WTC11 (cell line): ENCODE measurements around the gene PTGS1. TPM values are rescaled to one million over a fixed set of nuclear protein-coding genes. Genes with fewer than 3 reads are reported as not detected.

Experiments
- ATAC-seq: fragments of 200-7000 bp; cut with Tn5 transposase; 2 replicates; pipeline ENCODE4 v1.10.0; 2021; ENCODE audit warnings: mild to moderate bottlenecking, moderate library complexity
- CTCF ChIA-PET: fragments of 300-600 bp; sonication (Branson Sonifier 250); formaldehyde crosslinking; loops from one replicate; lab custom pipeline; 2021; ENCODE audit warnings: antibody characterized with exemption; lab: Charles Lee
- POLR2A ChIA-PET: fragments of 350-600 bp; sonication (Branson Sonifier 250); formaldehyde crosslinking; loops from one replicate; lab custom pipeline; 2021; ENCODE audit warnings: antibody characterized with exemption; lab: Charles Lee
- DNase-seq: peaks from one replicate; pipeline ENCODE4 v3.0.0; 2021; ENCODE audit warnings: low spot score
- H3K27ac Mint-ChIP-seq: 2 replicates; pipeline ENCODE4 v1.8.0; 2021; ENCODE audit warnings: mixed read lengths
- H3K27me3 Mint-ChIP-seq: 2 replicates; pipeline ENCODE4 v1.8.0; 2021; ENCODE audit warnings: low read depth, mild to moderate bottlenecking, moderate library complexity, mixed read lengths
- H3K36me3 Mint-ChIP-seq: 2 replicates; pipeline ENCODE4 v1.8.0; 2021; ENCODE audit warnings: mixed read lengths
- H3K4me1 Mint-ChIP-seq: 2 replicates; pipeline ENCODE4 v1.8.0; 2022; ENCODE audit warnings: mixed read lengths
- H3K4me3 Mint-ChIP-seq: 2 replicates; pipeline ENCODE4 v1.8.0; 2021; ENCODE audit warnings: mild to moderate bottlenecking, moderate library complexity, mixed read lengths
- H3K9me3 Mint-ChIP-seq: 2 replicates; pipeline ENCODE4 v1.8.0; 2021; ENCODE audit warnings: mixed read lengths
- CREB1 ChIP-seq: sonication (generic); formaldehyde crosslinking; IDR thresholded peaks from 2 replicates; pipeline ENCODE4 v1.8.0; 2023; ENCODE audit warnings: mild to moderate bottlenecking, missing genetic modification reagents
- CREM ChIP-seq: sonication (generic); formaldehyde crosslinking; IDR thresholded peaks from 2 replicates; pipeline ENCODE4 v1.8.1; 2022; ENCODE audit warnings: mild to moderate bottlenecking, missing genetic modification reagents, moderate library complexity
- FOXJ3 ChIP-seq: sonication (generic); formaldehyde crosslinking; IDR thresholded peaks from 2 replicates; pipeline ENCODE4 v1.9.0; 2021; ENCODE audit warnings: missing genetic modification reagents, mild to moderate bottlenecking, borderline replicate concordance
- FOXK1 ChIP-seq: sonication (generic); formaldehyde crosslinking; IDR thresholded peaks from 2 replicates; pipeline ENCODE4 v1.8.0; 2022; ENCODE audit warnings: mild to moderate bottlenecking, moderate library complexity, missing genetic modification reagents
- GTF2I ChIP-seq: fragments of 250-450 bp; sonication (Bioruptor Pico); conservative IDR thresholded peaks from 2 replicates; pipeline ENCODE4 v1.4.0; 2021; ENCODE audit warnings: mild to moderate bottlenecking
- HMGA2 ChIP-seq: fragments of 250-450 bp; sonication (Bioruptor Pico); IDR thresholded peaks from 2 replicates; pipeline ENCODE4 v1.4.0; 2021; ENCODE audit warnings: mild to moderate bottlenecking, moderate library complexity
- JUN ChIP-seq: sonication (generic); formaldehyde crosslinking; IDR thresholded peaks from 2 replicates; pipeline ENCODE4 v1.8.0; 2023; ENCODE audit warnings: mild to moderate bottlenecking, missing genetic modification reagents
- PRRX2 ChIP-seq: fragments of 250-450 bp; sonication (Bioruptor Pico); IDR thresholded peaks from 2 replicates; pipeline ENCODE4 v1.8.0; 2021; ENCODE audit warnings: mild to moderate bottlenecking
- SP1 ChIP-seq: sonication (generic); formaldehyde crosslinking; conservative IDR thresholded peaks from 2 replicates; pipeline ENCODE4 v1.8.1; 2022; ENCODE audit warnings: missing genetic modification reagents
- TCF7 ChIP-seq: sonication (generic); formaldehyde crosslinking; IDR thresholded peaks from 2 replicates; pipeline ENCODE4 v1.8.0; 2022; ENCODE audit warnings: mild to moderate bottlenecking, low read depth, missing genetic modification reagents, moderate library complexity
- TEAD1 ChIP-seq: sonication (generic); formaldehyde crosslinking; IDR thresholded peaks from 2 replicates; pipeline ENCODE4 v1.8.0; 2022; ENCODE audit warnings: mild to moderate bottlenecking, missing genetic modification reagents
- ZNF138 ChIP-seq: sonication (generic); formaldehyde crosslinking; conservative IDR thresholded peaks from 2 replicates; pipeline ENCODE4 v1.8.1; 2022; ENCODE audit warnings: mild to moderate bottlenecking, moderate library complexity, missing genetic modification reagents
- ZNF396 ChIP-seq: fragments of 250-450 bp; sonication (Bioruptor Pico); IDR thresholded peaks from 2 replicates; pipeline ENCODE4 v1.8.0; 2021; ENCODE audit warnings: mild to moderate bottlenecking, moderate library complexity, borderline replicate concordance
- total RNA-seq: library from RNA; stranded (reverse); gene quantifications from 3 replicates; pipeline ENCODE4 v1.2.3, GENCODE V29; 2021
- TF ChIP-seq, protein P1 (sequence below): fragments of 250-450 bp; sonication (Bioruptor Pico); IDR thresholded peaks from 2 replicates; pipeline ENCODE4 v1.9.0; 2021; ENCODE audit warnings: mild to moderate bottlenecking
- TF ChIP-seq, protein P2 (sequence below): sonication (generic); formaldehyde crosslinking; IDR thresholded peaks from 2 replicates; pipeline ENCODE4 v1.8.0; 2023; ENCODE audit warnings: missing genetic modification reagents, mild to moderate bottlenecking, borderline replicate concordance
- TF ChIP-seq, protein P3 (sequence below): sonication (generic); formaldehyde crosslinking; IDR thresholded peaks from 2 replicates; pipeline ENCODE4 v1.8.1; 2022; ENCODE audit warnings: low read depth, missing genetic modification reagents, borderline replicate concordance
- TF ChIP-seq, protein P4 (sequence below): sonication (generic); formaldehyde crosslinking; IDR thresholded peaks from 2 replicates; pipeline ENCODE4 v1.8.1; 2022; ENCODE audit warnings: low read depth, mild to moderate bottlenecking, moderate library complexity, missing genetic modification reagents, borderline replicate concordance

PTGS1 gene
- total RNA-seq, 1 experiment from 2014 or later: 1.0 TPM

DNA sequence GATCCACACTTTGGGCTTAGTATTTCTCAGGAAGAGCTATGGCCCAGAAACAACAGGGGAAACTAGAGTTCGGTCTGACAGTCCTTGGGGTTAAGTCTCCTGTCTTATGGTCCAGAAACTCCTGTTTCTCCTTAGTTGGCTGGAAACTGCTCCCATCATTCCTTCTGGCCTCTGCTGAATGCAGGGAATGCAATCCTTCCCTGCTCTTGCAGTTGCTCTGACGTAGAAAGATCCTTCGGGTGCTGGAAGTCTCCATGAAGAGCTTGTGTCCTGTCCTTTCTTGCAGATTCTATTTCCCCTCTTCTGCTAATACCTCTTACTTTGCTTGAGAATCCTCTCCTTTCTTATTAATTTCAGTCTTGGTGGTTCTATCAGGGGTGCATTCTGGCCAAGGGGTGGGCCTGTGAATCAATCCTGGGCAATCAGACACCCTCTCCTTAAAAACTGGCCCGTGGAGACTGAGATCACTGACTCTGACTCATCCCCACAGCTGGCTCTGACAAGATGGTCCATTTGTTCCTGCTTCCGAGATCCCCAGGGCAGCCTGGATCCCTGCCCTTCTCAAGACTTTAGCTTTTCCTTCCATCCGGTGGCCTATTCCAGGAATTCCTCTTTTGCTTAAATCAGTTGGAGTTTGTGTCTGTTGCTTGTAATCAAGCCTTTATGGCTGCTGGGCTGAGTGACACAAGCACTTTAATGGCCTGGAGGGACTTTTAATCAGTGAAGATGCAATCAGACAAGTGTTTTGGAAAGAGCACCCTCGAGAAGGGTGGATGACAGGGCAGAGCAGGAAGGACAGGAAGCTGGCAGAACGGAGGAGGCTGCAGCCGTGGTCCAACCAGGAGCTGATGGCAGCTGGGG is 23.7 kb downstream of the PTGS1 start:
- H3K27ac Mint-ChIP-seq: no peak overlapping the region
- CTCF ChIA-PET: interaction anchor here (1.4 to 3.2 kb wide), 2 partner anchors 38 to 296 kb away, joined by 4 to 11 read pairs; no protein-coding TSS in a partner anchor

DNA sequence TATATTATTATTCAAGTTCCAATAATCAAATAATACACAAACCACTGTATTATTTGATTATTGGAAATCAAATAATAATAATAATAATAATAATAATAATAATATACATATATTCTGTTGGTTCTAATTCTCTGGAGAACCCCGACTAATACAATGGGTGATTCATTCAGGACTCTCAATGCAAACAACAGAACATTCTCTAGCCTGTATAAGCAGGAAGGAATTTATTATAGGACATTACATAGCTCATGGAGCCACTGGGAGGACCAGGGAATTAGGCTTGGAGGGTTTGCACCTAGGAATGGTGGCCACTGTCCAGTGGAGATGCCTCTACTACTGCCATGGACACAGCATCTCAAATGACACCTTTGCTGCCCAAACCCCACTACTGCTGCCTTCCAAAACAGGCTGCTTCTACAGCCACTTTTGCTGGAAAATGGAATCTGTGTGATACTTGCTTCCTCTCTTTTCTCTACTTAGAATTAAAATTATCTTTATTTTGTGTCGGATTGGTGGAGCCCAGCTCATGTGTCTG is 25.9 kb downstream of the PTGS1 start:
- no peak for DNase-seq
- ATAC-seq: no peak
- no peaks in the 10 kb centered on the region for H3K36me3 Mint-ChIP-seq
- H3K4me1 Mint-ChIP-seq: no peaks in the 10 kb centered on the region
- POLR2A ChIA-PET: interaction anchor here (0.6 kb wide), 1 partner anchor 406 kb away, joined by 4 read pairs; no protein-coding TSS in a partner anchor
- peaks cover 11% of the 10 kb centered on the region; the same call in 1 of the 2 replicates for H3K27me3 Mint-ChIP-seq
- peaks cover 10% of the 10 kb centered on the region for H3K9me3 Mint-ChIP-seq
- CTCF ChIA-PET: no interaction called here
- H3K27ac Mint-ChIP-seq: no peak overlapping the region
- TF ChIP-seq HMGA2 (peak; percentile 73; the same call in 1 of the 2 replicates), FOXJ3 (no peak)
- TF ChIP-seq, protein P1, sequence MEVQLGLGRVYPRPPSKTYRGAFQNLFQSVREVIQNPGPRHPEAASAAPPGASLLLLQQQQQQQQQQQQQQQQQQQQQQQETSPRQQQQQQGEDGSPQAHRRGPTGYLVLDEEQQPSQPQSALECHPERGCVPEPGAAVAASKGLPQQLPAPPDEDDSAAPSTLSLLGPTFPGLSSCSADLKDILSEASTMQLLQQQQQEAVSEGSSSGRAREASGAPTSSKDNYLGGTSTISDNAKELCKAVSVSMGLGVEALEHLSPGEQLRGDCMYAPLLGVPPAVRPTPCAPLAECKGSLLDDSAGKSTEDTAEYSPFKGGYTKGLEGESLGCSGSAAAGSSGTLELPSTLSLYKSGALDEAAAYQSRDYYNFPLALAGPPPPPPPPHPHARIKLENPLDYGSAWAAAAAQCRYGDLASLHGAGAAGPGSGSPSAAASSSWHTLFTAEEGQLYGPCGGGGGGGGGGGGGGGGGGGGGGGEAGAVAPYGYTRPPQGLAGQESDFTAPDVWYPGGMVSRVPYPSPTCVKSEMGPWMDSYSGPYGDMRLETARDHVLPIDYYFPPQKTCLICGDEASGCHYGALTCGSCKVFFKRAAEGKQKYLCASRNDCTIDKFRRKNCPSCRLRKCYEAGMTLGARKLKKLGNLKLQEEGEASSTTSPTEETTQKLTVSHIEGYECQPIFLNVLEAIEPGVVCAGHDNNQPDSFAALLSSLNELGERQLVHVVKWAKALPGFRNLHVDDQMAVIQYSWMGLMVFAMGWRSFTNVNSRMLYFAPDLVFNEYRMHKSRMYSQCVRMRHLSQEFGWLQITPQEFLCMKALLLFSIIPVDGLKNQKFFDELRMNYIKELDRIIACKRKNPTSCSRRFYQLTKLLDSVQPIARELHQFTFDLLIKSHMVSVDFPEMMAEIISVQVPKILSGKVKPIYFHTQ (CRISPR knock-in tag): no peak
- TF ChIP-seq, all 79 proteins: peak for 1
- no peak overlapping the region for H3K4me3 Mint-ChIP-seq

More for the DNA sequence above, 23.7 kb downstream of the PTGS1 start:
- no peak for ATAC-seq
- POLR2A ChIA-PET: interaction anchor here (0.8 kb wide), 1 partner anchor 17 kb away, joined by 3 read pairs; no protein-coding TSS in a partner anchor
- Mint-ChIP-seq H3K4me3 (no peak overlapping the region), H3K27me3 (peaks cover 4% of the 10 kb centered on the region)
- no peak for DNase-seq
- TF ChIP-seq GTF2I (CRISPR knock-in tag) (no peak), TCF7 (CRISPR knock-in tag) (no peak)
- TF ChIP-seq, all 79 proteins: peak for 0
- Mint-ChIP-seq H3K9me3 (no peaks in the 10 kb centered on the region), H3K36me3 (no peaks in the 10 kb centered on the region), H3K4me1 (peaks cover 6% of the 10 kb centered on the region)

DNA sequence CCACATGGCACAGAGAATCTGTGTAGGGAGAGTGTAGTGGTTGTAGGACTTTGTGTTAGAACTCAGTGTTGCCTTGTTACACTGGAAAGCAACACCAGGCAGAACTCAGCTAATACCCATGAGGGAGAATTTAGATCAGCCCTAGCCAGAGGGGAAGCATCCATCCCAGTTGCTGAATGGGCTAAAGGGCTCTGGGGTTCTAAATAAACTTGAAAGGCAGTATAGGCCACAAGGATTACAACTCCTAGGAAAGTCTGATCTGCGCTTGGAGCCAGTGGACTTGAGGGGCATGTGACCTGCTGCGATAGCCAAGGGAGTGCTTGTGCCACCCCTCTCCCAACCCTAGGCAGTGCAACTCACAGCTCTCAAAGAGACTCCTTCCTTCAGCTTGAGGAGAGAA is 26.9 kb downstream of the PTGS1 start:
- DNase-seq (no peak), ATAC-seq (no peak)
- H3K27me3 Mint-ChIP-seq: peaks cover 16% of the 10 kb centered on the region
- ChIA-PET POLR2A (no interaction called here), CTCF (no interaction called here)
- no peak overlapping the region for H3K27ac Mint-ChIP-seq
- H3K4me3 Mint-ChIP-seq: no peak overlapping the region
- no peaks in the 10 kb centered on the region for H3K36me3 Mint-ChIP-seq
- no peaks in the 10 kb centered on the region for H3K4me1 Mint-ChIP-seq
- H3K9me3 Mint-ChIP-seq: peaks cover 14% of the 10 kb centered on the region
- TF ChIP-seq JUN (CRISPR knock-in tag) (no peak), FOXK1 (CRISPR knock-in tag) (no peak), ZNF138 (CRISPR knock-in tag) (no peak), TEAD1 (CRISPR knock-in tag) (no peak), PRRX2 (CRISPR knock-in tag) (no peak), CREM (CRISPR knock-in tag) (no peak), SP1 (CRISPR knock-in tag) (no peak), ZNF396 (CRISPR knock-in tag) (no peak), CREB1 (CRISPR knock-in tag) (no peak)
- TF ChIP-seq, protein P2, sequence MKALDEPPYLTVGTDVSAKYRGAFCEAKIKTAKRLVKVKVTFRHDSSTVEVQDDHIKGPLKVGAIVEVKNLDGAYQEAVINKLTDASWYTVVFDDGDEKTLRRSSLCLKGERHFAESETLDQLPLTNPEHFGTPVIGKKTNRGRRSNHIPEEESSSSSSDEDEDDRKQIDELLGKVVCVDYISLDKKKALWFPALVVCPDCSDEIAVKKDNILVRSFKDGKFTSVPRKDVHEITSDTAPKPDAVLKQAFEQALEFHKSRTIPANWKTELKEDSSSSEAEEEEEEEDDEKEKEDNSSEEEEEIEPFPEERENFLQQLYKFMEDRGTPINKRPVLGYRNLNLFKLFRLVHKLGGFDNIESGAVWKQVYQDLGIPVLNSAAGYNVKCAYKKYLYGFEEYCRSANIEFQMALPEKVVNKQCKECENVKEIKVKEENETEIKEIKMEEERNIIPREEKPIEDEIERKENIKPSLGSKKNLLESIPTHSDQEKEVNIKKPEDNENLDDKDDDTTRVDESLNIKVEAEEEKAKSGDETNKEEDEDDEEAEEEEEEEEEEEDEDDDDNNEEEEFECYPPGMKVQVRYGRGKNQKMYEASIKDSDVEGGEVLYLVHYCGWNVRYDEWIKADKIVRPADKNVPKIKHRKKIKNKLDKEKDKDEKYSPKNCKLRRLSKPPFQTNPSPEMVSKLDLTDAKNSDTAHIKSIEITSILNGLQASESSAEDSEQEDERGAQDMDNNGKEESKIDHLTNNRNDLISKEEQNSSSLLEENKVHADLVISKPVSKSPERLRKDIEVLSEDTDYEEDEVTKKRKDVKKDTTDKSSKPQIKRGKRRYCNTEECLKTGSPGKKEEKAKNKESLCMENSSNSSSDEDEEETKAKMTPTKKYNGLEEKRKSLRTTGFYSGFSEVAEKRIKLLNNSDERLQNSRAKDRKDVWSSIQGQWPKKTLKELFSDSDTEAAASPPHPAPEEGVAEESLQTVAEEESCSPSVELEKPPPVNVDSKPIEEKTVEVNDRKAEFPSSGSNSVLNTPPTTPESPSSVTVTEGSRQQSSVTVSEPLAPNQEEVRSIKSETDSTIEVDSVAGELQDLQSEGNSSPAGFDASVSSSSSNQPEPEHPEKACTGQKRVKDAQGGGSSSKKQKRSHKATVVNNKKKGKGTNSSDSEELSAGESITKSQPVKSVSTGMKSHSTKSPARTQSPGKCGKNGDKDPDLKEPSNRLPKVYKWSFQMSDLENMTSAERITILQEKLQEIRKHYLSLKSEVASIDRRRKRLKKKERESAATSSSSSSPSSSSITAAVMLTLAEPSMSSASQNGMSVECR (CRISPR knock-in tag): no peak
- TF ChIP-seq, protein P3, sequence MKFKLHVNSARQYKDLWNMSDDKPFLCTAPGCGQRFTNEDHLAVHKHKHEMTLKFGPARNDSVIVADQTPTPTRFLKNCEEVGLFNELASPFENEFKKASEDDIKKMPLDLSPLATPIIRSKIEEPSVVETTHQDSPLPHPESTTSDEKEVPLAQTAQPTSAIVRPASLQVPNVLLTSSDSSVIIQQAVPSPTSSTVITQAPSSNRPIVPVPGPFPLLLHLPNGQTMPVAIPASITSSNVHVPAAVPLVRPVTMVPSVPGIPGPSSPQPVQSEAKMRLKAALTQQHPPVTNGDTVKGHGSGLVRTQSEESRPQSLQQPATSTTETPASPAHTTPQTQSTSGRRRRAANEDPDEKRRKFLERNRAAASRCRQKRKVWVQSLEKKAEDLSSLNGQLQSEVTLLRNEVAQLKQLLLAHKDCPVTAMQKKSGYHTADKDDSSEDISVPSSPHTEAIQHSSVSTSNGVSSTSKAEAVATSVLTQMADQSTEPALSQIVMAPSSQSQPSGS (CRISPR knock-in tag): no peak
- TF ChIP-seq, protein P1 (CRISPR knock-in tag): no peak
- TF ChIP-seq, protein P4, sequence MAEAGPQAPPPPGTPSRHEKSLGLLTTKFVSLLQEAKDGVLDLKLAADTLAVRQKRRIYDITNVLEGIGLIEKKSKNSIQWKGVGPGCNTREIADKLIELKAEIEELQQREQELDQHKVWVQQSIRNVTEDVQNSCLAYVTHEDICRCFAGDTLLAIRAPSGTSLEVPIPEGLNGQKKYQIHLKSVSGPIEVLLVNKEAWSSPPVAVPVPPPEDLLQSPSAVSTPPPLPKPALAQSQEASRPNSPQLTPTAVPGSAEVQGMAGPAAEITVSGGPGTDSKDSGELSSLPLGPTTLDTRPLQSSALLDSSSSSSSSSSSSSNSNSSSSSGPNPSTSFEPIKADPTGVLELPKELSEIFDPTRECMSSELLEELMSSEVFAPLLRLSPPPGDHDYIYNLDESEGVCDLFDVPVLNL (CRISPR knock-in tag): no peak
